ENCODE results near the gene CDYL. TPM values are rescaled to one million over a fixed set of nuclear protein-coding genes. Genes with fewer than 3 reads are reported as not detected.

Gene CDYL
- total and polyA plus RNA-seq, 2 donors, result 10.4 to 56.0 TPM

GRCh38 chr6:4803343-4803744 is 27.1 kb downstream of the CDYL start:
- no peak for DNase-seq (ENCODE audit: low read depth in 6 of 9, low spot score in 9 of 9)
- no peak overlapping the region for H3K27ac ChIP-seq (ENCODE audit: low read depth in 1 of 2, low read length in 1 of 2)
- no peaks in the 10 kb centered on the region for H3K36me3 ChIP-seq (ENCODE audit: control insufficient read depth in 2 of 2, insufficient read depth in 2 of 2, low read length in 1 of 2)
- no peaks in the 10 kb centered on the region for H3K27me3 ChIP-seq (ENCODE audit: control insufficient read depth in 2 of 2, insufficient read depth in 1 of 2, low read length in 1 of 2)
- H3K4me1 ChIP-seq (ENCODE audit: control insufficient read depth in 2 of 2, insufficient read depth in 2 of 2, low read length in 2 of 2), result peaks cover 0 to 12% of the 10 kb centered on the region in 2 donors
- WGBS, result 82% methylated on average over 5 of the region's 5 CpGs
- H3K4me3 ChIP-seq (ENCODE audit: low read length in 2 of 2), result no peak overlapping the region
- peaks cover 0 to 5% of the 10 kb centered on the region in 2 donors for H3K9me3 ChIP-seq (ENCODE audit: control insufficient read depth in 2 of 2, insufficient read depth in 1 of 2, low read length in 1 of 2)

GRCh38 chr6:4804095-4804494 is 27.9 kb downstream of the CDYL start:
- WGBS, result 97% methylated on average over 6 of the region's 6 CpGs
- Histone ChIP-seq H3K36me3 (ENCODE audit: control insufficient read depth in 2 of 2, insufficient read depth in 2 of 2, low read length in 1 of 2) (no peaks in the 10 kb centered on the region), H3K4me3 (ENCODE audit: low read length in 2 of 2) (no peak overlapping the region), H3K4me1 (ENCODE audit: control insufficient read depth in 2 of 2, insufficient read depth in 2 of 2, low read length in 2 of 2) (peaks cover 0 to 12% of the 10 kb centered on the region in 2 donors), H3K9me3 (ENCODE audit: control insufficient read depth in 2 of 2, insufficient read depth in 1 of 2, low read length in 1 of 2) (peaks cover 0 to 5% of the 10 kb centered on the region in 2 donors), H3K27ac (ENCODE audit: low read depth in 1 of 2, low read length in 1 of 2) (no peak overlapping the region), H3K27me3 (ENCODE audit: control insufficient read depth in 2 of 2, insufficient read depth in 1 of 2, low read length in 1 of 2) (no peaks in the 10 kb centered on the region)
- no peak for DNase-seq (ENCODE audit: low read depth in 6 of 9, low spot score in 9 of 9)

GRCh38 chr6:4805553-4806336 is 29.5 kb downstream of the CDYL start:
- Histone ChIP-seq H3K4me3 (ENCODE audit: low read length in 2 of 2) (no peak overlapping the region), H3K36me3 (ENCODE audit: control insufficient read depth in 2 of 2, insufficient read depth in 2 of 2, low read length in 1 of 2) (no peaks in the 10 kb centered on the region), H3K27ac (ENCODE audit: low read depth in 1 of 2, low read length in 1 of 2) (peak overlapping the region in 1 of 2 donors; percentile 26), H3K9me3 (ENCODE audit: control insufficient read depth in 2 of 2, insufficient read depth in 1 of 2, low read length in 1 of 2) (no peaks in the 10 kb centered on the region), H3K4me1 (ENCODE audit: control insufficient read depth in 2 of 2, insufficient read depth in 2 of 2, low read length in 2 of 2) (peaks cover 0 to 12% of the 10 kb centered on the region in 2 donors), H3K27me3 (ENCODE audit: control insufficient read depth in 2 of 2, insufficient read depth in 1 of 2, low read length in 1 of 2) (no peaks in the 10 kb centered on the region)
- DNase-seq (ENCODE audit: low read depth in 6 of 9, low spot score in 9 of 9), result peak in 5 of 9 donors; percentile 13 to 51 (median 33)
- WGBS, result 84% methylated on average over 18 of the region's 18 CpGs

GRCh38 chr6:4806337-4806725 is 30.1 kb downstream of the CDYL start:
- H3K36me3 ChIP-seq (ENCODE audit: control insufficient read depth in 2 of 2, insufficient read depth in 2 of 2, low read length in 1 of 2), result no peaks in the 10 kb centered on the region
- DNase-seq (ENCODE audit: low read depth in 6 of 9, low spot score in 9 of 9), result no peak
- 76% methylated on average over 7 of the region's 7 CpGs for WGBS

GRCh38 chr6:4806791-4807190 is 30.6 kb downstream of the CDYL start:
- Histone ChIP-seq H3K4me1 (ENCODE audit: control insufficient read depth in 2 of 2, insufficient read depth in 2 of 2, low read length in 2 of 2) (peaks cover 0 to 8% of the 10 kb centered on the region in 2 donors), H3K9me3 (ENCODE audit: control insufficient read depth in 2 of 2, insufficient read depth in 1 of 2, low read length in 1 of 2) (no peaks in the 10 kb centered on the region), H3K27me3 (ENCODE audit: control insufficient read depth in 2 of 2, insufficient read depth in 1 of 2, low read length in 1 of 2) (no peaks in the 10 kb centered on the region), H3K4me3 (ENCODE audit: low read length in 2 of 2) (no peak overlapping the region), H3K36me3 (ENCODE audit: control insufficient read depth in 2 of 2, insufficient read depth in 2 of 2, low read length in 1 of 2) (no peaks in the 10 kb centered on the region), H3K27ac (ENCODE audit: low read depth in 1 of 2, low read length in 1 of 2) (no peak overlapping the region)
- DNase-seq (ENCODE audit: low read depth in 6 of 9, low spot score in 9 of 9), result no peak
- WGBS, result 92% methylated on average over 9 of the region's 9 CpGs

More at GRCh38 chr6:4806337-4806725, 30.1 kb downstream of the CDYL start:
- Histone ChIP-seq H3K27ac (ENCODE audit: low read depth in 1 of 2, low read length in 1 of 2) (no peak overlapping the region), H3K27me3 (ENCODE audit: control insufficient read depth in 2 of 2, insufficient read depth in 1 of 2, low read length in 1 of 2) (no peaks in the 10 kb centered on the region), H3K4me1 (ENCODE audit: control insufficient read depth in 2 of 2, insufficient read depth in 2 of 2, low read length in 2 of 2) (peaks cover 0 to 11% of the 10 kb centered on the region in 2 donors), H3K4me3 (ENCODE audit: low read length in 2 of 2) (no peak overlapping the region), H3K9me3 (ENCODE audit: control insufficient read depth in 2 of 2, insufficient read depth in 1 of 2, low read length in 1 of 2) (no peaks in the 10 kb centered on the region)

- 98% methylated on average over 6 of the region's 6 CpGs for WGBS
- DNase-seq (ENCODE audit: low read depth in 6 of 9, low spot score in 9 of 9), result no peak
- Histone ChIP-seq H3K4me3 (ENCODE audit: low read length in 2 of 2) (no peak overlapping the region), H3K27me3 (ENCODE audit: control insufficient read depth in 2 of 2, insufficient read depth in 1 of 2, low read length in 1 of 2) (no peaks in the 10 kb centered on the region), H3K27ac (ENCODE audit: low read depth in 1 of 2, low read length in 1 of 2) (no peak overlapping the region), H3K4me1 (ENCODE audit: control insufficient read depth in 2 of 2, insufficient read depth in 2 of 2, low read length in 2 of 2) (peaks cover 0 to 3% of the 10 kb centered on the region in 2 donors), H3K36me3 (ENCODE audit: control insufficient read depth in 2 of 2, insufficient read depth in 2 of 2, low read length in 1 of 2) (no peaks in the 10 kb centered on the region), H3K9me3 (ENCODE audit: control insufficient read depth in 2 of 2, insufficient read depth in 1 of 2, low read length in 1 of 2) (no peaks in the 10 kb centered on the region)
Observed at GRCh38 chr6:4808396-4808795, 32.2 kb downstream of the CDYL start.

- 97% methylated on average over 5 of the region's 5 CpGs for WGBS
- no peak for DNase-seq (ENCODE audit: low read depth in 6 of 9, low spot score in 9 of 9)
- Histone ChIP-seq H3K27ac (ENCODE audit: low read depth in 1 of 2, low read length in 1 of 2) (no peak overlapping the region), H3K9me3 (ENCODE audit: control insufficient read depth in 2 of 2, insufficient read depth in 1 of 2, low read length in 1 of 2) (no peaks in the 10 kb centered on the region), H3K36me3 (ENCODE audit: control insufficient read depth in 2 of 2, insufficient read depth in 2 of 2, low read length in 1 of 2) (no peaks in the 10 kb centered on the region), H3K4me3 (ENCODE audit: low read length in 2 of 2) (no peak overlapping the region), H3K27me3 (ENCODE audit: control insufficient read depth in 2 of 2, insufficient read depth in 1 of 2, low read length in 1 of 2) (no peaks in the 10 kb centered on the region), H3K4me1 (ENCODE audit: control insufficient read depth in 2 of 2, insufficient read depth in 2 of 2, low read length in 2 of 2) (peaks cover 0 to 3% of the 10 kb centered on the region in 2 donors)
Observed at GRCh38 chr6:4809999-4810918, 34.1 kb downstream of the CDYL start.

- WGBS, result 59% methylated on average over 4 of the region's 4 CpGs
Observed at GRCh38 chr6:4812068-4812467, 35.9 kb downstream of the CDYL start.

GRCh38 chr6:4813055-4813454 is 36.9 kb downstream of the CDYL start:
- peaks cover 0 to 3% of the 10 kb centered on the region in 2 donors for H3K4me1 ChIP-seq (ENCODE audit: control insufficient read depth in 2 of 2, insufficient read depth in 2 of 2, low read length in 2 of 2)
- no peak overlapping the region for H3K27ac ChIP-seq (ENCODE audit: low read depth in 1 of 2, low read length in 1 of 2)
- H3K4me3 ChIP-seq (ENCODE audit: low read length in 2 of 2), result no peak overlapping the region
- H3K36me3 ChIP-seq (ENCODE audit: control insufficient read depth in 2 of 2, insufficient read depth in 2 of 2, low read length in 1 of 2), result no peaks in the 10 kb centered on the region
- no peaks in the 10 kb centered on the region for H3K27me3 ChIP-seq (ENCODE audit: control insufficient read depth in 2 of 2, insufficient read depth in 1 of 2, low read length in 1 of 2)
- 99% methylated on average over 8 of the region's 8 CpGs for WGBS
- no peak for DNase-seq (ENCODE audit: low read depth in 6 of 9, low spot score in 9 of 9)
- no peaks in the 10 kb centered on the region for H3K9me3 ChIP-seq (ENCODE audit: control insufficient read depth in 2 of 2, insufficient read depth in 1 of 2, low read length in 1 of 2)

More at GRCh38 chr6:4812068-4812467, 35.9 kb downstream of the CDYL start:
- Histone ChIP-seq H3K4me1 (ENCODE audit: control insufficient read depth in 2 of 2, insufficient read depth in 2 of 2, low read length in 2 of 2) (peaks cover 0 to 3% of the 10 kb centered on the region in 2 donors), H3K36me3 (ENCODE audit: control insufficient read depth in 2 of 2, insufficient read depth in 2 of 2, low read length in 1 of 2) (no peaks in the 10 kb centered on the region), H3K4me3 (ENCODE audit: low read length in 2 of 2) (no peak overlapping the region), H3K27ac (ENCODE audit: low read depth in 1 of 2, low read length in 1 of 2) (no peak overlapping the region), H3K9me3 (ENCODE audit: control insufficient read depth in 2 of 2, insufficient read depth in 1 of 2, low read length in 1 of 2) (no peaks in the 10 kb centered on the region), H3K27me3 (ENCODE audit: control insufficient read depth in 2 of 2, insufficient read depth in 1 of 2, low read length in 1 of 2) (no peaks in the 10 kb centered on the region)
- DNase-seq (ENCODE audit: low read depth in 6 of 9, low spot score in 9 of 9), result no peak

All from thymus (tissue), 11 donors.